Islet of Langerhans (tissue), 1 donor: Measurements from ENCODE around the gene LGR6.
"Not testable (repeated sequence)": the region's sequence is repeated elsewhere in the genome, so short reads cannot be mapped to it uniquely, and the experiment has no call there.

Experiments used
- FAIRE-seq: peaks from one replicate; lab custom pipeline; 2011; peaks lifted over from hg19 to GRCh38; lab: Jason Lieb, UNC

The LGR6 gene

GRCh38 chr1:202193614-202194327 lies at the start of gene LGR6:
LGR6 (plus strand) TSS chr1:202193799; CDS start chr1:202193990, 191 bp downstream.
- no peak for FAIRE-seq

GRCh38 chr1:202144402-202145067 lies 49.1 kb upstream of the LGR6 start, which contains the start of gene ARL8A:
ARL8A (minus strand) TSS chr1:202144737; CDS start chr1:202144572, 165 bp downstream.
- FAIRE-seq: no peak

- no peak for FAIRE-seq
Measured at GRCh38 chr1:202145068-202145743, 48.4 kb upstream of the LGR6 start.

GRCh38 chr1:202145744-202146140 lies 47.9 kb upstream of the LGR6 start:
- FAIRE-seq: not testable (repeated sequence)

- no peak for FAIRE-seq
Measured at GRCh38 chr1:202146279-202146678, 47.3 kb upstream of the LGR6 start.

- no peak for FAIRE-seq
Measured at GRCh38 chr1:202146993-202147392, 46.6 kb upstream of the LGR6 start.

- no peak for FAIRE-seq
Measured at GRCh38 chr1:202148391-202148790, 45.2 kb upstream of the LGR6 start.

- FAIRE-seq: no peak
Measured at GRCh38 chr1:202149566-202149965, 44.0 kb upstream of the LGR6 start.

GRCh38 chr1:202150187-202150586 lies 43.4 kb upstream of the LGR6 start:
- FAIRE-seq: no peak

GRCh38 chr1:202150602-202151001 lies 43.0 kb upstream of the LGR6 start:
- FAIRE-seq: no peak

- FAIRE-seq: no peak
Measured at GRCh38 chr1:202151045-202151444, 42.6 kb upstream of the LGR6 start.

- no peak for FAIRE-seq
Measured at GRCh38 chr1:202152399-202152798, 41.2 kb upstream of the LGR6 start.

GRCh38 chr1:202153284-202153683 lies 40.3 kb upstream of the LGR6 start:
- no peak for FAIRE-seq

- FAIRE-seq: no peak
Measured at GRCh38 chr1:202154148-202154765, 39.3 kb upstream of the LGR6 start.

GRCh38 chr1:202154766-202155477 lies 38.7 kb upstream of the LGR6 start:
- FAIRE-seq: no peak

GRCh38 chr1:202155478-202156021 lies 38.0 kb upstream of the LGR6 start:
- FAIRE-seq: no peak

GRCh38 chr1:202156590-202156989 lies 37.0 kb upstream of the LGR6 start:
- no peak for FAIRE-seq

- no peak for FAIRE-seq
Measured at GRCh38 chr1:202157945-202158344, 35.7 kb upstream of the LGR6 start.

- FAIRE-seq: no peak
Measured at GRCh38 chr1:202158810-202159533, 34.6 kb upstream of the LGR6 start.

GRCh38 chr1:202159534-202160371 lies 33.8 kb upstream of the LGR6 start:
- FAIRE-seq: no peak
